ENCODE results near the gene SNORC.

DNA sequence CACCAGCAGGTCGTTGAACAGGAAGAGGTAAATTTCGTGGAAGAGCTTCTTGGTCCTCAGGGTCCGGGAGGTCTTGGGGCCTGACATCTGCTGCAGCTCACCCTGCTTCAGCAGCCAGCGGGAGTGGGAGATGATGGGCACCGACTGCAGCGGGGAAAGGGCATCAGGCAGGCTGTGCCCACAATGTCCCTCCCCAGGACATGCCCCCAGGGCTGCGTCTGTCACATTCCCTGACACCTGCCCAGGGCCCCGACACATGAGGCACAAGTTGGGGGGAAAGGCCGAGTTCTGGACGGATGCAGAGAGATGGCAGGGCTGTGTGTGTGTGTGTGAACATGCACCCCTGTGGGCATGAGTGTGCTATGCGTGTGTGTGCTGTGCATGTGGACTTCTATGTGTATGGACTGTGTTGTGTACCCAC lies 13.9 kb downstream of the SNORC start:
- TF ChIP-seq, protein P1, sequence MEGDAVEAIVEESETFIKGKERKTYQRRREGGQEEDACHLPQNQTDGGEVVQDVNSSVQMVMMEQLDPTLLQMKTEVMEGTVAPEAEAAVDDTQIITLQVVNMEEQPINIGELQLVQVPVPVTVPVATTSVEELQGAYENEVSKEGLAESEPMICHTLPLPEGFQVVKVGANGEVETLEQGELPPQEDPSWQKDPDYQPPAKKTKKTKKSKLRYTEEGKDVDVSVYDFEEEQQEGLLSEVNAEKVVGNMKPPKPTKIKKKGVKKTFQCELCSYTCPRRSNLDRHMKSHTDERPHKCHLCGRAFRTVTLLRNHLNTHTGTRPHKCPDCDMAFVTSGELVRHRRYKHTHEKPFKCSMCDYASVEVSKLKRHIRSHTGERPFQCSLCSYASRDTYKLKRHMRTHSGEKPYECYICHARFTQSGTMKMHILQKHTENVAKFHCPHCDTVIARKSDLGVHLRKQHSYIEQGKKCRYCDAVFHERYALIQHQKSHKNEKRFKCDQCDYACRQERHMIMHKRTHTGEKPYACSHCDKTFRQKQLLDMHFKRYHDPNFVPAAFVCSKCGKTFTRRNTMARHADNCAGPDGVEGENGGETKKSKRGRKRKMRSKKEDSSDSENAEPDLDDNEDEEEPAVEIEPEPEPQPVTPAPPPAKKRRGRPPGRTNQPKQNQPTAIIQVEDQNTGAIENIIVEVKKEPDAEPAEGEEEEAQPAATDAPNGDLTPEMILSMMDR (IDR thresholded peaks at IDR 0.05; ENCODE audit: low read depth, low read length) = no peak
- TF ChIP-seq POLR2A (IDR thresholded peaks at IDR 0.05; ENCODE audit: extremely low read depth, insufficient read length) (no peak), MYC (IDR thresholded peaks at IDR 0.05; ENCODE audit: low read depth, low read length) (no peak)
- TF ChIP-seq, protein P2, sequence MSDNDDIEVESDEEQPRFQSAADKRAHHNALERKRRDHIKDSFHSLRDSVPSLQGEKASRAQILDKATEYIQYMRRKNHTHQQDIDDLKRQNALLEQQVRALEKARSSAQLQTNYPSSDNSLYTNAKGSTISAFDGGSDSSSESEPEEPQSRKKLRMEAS (IDR thresholded peaks at IDR 0.05; ENCODE audit: low read depth, low read length) = no peak
